Measurements from ENCODE around the gene LRRC61.

The LRRC61 gene

DNA sequence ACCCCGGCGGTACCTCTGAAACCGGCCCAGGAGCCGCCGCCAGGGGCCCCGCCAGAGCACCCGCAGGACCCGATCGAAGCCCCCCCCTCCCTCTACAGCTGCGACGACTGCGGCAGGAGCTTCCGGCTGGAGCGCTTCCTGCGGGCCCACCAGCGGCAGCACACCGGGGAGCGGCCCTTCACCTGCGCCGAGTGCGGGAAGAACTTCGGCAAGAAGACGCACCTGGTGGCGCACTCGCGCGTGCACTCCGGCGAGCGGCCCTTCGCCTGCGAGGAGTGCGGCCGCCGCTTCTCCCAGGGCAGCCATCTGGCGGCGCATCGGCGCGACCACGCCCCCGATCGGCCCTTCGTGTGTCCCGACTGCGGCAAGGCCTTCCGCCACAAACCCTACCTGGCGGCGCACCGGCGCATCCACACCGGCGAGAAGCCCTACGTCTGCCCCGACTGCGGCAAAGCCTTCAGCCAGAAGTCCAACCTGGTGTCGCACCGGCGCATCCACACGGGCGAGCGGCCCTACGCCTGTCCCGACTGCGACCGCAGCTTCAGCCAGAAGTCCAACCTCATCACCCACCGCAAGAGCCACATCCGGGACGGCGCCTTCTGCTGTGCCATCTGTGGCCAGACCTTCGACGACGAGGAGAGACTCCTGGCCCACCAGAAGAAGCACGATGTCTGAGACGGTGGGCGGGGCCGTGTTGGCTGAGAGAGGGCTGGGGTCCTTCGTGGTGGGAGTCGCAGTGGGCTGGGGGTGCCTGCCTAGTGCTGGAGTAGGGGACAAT lies 49.3 kb downstream of the LRRC61 start:
- no peak for DNase-seq

DNA sequence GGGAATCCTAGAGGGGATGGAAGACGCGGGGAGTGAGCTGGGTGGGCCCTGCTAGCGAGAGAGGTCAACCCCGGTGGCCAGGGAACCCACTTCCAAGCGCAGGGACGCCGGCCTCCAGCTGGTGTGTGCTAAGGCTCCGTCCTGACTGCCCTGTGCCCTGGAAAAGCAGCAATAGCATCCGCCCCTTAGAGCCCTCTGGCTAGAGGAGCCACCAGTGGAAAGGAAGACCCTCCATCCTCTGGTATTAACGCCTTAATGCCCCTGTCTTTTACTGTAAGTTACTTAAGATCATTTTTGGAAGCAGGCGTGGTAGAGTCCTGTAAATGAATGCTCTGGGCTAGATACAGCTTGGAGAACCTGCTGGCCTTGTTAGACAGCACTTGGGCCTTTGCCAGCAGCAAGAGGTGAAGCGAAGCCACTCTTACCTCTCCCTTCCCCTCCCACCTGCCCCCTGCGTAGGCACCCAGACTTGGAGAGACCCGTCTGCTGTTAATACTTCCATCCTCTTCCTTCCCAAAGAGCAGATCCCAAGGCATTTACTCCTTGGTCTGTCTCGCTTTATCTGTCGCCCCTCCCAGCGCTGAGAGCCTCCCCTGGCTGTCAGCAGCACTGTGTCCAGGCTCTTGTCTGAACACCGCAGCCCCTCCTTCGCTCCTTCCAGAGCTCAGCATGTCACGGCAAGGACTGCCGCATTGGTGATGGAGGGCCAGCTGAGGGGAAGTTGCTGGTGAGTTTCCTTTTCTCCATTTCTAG lies 50.1 kb downstream of the LRRC61 start:
- DNase-seq: no peak

DNA sequence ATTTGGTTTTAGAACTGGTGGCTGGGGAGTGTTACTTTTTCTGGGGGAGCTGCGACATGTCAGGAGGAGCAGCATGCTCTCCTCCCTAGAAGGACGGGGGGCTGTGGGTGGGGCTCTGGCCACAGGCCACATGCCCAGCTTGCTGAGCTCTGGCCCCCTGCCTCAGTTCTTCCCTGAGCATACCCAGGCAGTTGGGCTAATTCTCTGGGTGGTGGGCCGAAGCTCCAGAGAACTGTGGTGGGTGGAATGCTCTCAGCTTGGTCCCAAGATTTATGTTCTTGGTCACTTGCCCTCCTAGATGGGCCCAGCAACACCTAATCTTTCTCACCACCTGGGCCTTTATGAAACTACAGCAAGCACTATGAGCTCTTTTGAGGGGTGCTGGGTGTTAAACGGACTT lies 50.9 kb downstream of the LRRC61 start:
- DNase-seq: no peak

DNA sequence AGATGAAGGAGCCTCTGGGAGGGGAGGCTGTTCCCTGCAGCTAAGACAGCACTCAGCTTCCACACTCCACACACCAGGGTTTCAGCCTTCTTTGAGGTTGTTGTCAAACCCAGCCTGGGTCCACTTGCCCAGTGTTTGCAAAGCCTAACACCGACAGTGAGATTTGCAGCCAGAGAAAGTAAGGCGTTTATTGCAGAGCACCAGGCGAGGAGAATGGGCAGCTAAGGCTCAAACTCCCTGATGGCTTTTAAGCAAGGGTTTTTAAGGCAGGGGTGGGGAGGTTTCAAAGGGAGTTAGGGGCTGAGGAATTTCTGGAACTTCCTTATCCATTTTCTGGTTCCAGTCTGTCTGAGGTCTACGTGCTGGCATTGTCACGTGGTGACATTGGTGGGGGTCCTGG lies 51.3 kb downstream of the LRRC61 start:
- DNase-seq: no peak

DNA sequence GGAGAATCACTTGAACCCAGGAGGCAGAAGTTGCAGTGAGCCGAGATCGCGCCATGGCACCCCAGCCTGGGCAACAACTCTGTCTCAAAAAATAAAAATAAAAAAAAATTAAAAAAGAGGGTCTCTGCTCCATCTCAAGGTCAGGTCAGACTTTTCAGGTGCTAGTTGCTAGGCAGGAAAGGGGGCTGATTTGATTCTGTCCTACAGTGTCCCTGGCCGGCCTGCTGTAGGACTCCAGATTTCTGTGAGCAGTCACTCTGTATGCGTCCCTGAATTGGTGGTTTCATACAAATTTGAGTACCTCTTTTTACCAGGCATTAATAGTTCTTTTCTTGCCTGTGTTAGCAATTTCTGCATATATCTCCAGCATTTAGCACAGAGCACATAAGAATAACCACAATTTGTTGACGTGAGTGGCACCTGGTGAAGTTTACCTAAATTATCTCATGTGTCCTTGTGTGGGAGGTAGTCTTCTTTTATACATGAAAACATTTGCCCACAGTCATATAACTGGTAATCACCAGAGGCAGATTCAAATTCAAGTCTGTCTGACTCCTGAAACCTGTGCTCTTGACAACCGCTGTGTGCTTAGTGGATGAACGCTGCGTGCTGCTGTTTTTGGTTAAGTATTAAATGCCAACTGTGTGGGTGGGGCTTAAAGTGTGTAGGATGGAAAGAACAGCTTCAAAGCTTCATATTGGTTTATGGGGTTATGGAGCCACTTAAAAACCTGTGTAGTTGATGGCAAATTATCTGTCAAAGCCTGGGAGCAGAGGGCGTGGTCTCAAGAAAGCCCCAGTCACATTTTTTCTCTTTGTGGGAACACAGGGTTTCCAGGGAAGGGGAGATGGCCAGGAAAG lies 52.7 kb downstream of the LRRC61 start:
- no peak for DNase-seq

DNA sequence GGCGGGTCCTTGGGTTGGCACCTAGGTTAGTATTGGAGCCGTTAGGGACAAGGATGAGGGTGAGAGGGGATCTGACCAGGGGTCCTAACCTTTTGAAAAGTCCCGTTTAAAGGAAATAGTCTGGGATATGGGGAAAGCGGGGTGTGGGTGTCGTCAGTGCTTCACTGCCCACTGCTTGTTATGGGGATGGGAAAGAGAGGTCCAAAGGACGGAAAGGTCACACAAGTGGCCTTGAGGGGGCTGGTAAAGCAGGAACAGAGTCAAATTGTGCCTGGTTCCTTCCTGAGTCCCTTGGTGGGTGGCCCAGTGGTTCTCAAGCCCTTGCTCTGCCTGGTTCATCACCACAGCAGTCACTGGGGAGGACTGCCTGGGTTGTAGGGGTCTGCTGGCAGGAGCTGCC lies 53.4 kb downstream of the LRRC61 start:
- DNase-seq: no peak

DNA sequence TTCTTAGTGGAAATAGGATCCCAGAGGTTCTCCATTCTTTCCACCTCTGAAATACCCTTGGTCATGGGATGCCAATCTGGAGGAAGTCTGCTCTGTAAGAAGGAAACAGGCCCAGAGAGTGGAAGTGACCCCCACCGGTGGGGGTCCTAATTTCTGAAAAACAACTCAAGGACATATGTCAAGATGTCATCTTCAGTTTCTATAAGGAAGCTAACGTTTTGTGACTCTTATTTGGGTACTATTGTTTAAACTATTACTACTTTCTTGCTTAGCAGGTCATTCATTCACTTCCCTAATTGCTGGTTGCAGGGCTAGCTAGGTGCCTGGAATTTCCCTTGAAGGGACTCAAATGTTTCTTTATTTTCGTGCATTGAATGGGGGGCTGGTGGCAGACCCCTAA lies 54.0 kb downstream of the LRRC61 start:
- no peak for DNase-seq

DNA sequence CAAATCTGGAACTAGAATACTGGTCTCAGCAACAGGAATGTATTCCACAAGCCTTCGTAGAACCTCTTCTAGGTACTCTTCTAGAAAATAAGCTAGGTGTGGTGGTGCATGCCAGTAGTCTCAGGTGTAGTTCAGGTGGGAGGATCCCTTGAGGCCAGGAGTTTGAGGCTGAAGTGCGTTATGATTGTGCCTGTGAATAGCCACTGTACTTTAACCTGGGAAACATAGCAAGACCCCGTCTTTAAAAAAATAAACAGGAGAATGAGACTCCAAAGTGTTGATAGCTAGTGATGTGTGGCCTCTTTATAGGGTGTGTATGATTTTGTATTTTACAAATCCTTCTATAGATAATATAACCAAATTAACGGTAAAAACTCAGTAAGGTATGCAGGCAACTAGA lies 54.5 kb downstream of the LRRC61 start:
- no peak for DNase-seq

DNA sequence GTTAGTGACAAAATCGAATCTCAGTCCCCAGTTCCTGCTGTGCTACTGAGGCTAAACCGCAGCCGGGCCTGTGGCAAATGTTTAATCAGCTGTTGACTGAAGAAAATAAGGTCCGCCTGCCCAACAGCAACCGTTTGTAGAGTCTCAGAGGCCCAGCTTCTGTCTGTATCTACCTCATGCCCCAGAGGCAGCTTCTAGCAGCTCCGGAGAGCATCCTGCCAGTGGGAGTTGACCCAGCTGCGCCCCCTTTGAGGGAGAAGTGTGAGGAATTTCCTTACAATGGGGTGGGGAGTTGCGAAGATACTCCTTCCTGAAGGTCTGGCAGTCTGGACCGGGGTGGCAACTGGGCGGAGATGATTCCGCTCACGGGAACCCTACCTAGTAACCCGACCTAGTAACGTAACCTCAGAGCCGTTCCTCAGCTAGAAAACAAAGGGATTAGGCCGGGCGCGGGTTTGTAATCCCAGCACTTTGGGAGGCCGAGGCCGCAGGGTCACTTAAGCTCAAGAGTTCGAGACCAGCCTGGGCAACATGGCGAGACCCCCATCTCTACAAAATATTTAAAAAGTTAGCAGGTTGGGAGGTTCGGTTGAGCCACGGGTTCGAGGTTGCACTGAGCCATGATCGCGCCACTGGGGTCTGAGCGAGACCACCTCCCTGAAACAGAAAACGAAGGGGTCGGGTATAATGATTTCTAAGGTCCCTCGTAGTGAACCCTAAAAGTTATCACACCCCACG lies 55.1 kb downstream of the LRRC61 start:
- DNase-seq: peak; percentile 87 to 90

DNA sequence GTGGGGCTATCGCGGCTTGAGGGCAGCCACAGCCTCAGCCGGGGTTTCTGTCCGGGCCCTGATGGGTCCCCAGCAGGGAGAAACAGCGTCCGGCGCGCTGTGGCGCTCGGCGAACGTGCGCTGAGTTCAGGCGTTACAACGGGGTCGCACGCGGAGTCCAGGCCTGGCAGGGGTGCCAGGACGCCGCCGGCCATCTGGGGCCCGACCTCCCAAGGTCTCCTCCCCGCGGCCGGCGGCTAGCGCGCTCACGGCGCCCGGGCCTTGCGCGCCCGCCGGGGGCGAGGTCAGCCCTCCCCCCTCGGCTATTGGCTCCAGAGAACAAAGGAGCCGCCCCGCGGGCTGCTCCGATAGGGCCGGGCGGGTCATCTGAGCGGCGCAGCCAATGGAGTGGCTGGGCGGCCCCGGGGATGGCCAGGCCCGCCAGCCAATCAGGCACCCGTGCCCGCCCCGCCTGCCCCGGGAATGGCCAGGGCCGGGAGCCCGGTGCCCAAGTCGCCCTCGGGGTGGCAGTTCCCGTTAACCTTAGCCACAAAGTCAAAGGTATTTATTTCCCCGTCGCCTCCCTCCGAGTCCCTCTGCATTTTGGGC lies 55.8 kb downstream of the LRRC61 start, which contains the start of gene ZNF775:
ZNF775 (plus strand) TSS at position 478 of the 588 bp plus-strand sequence. CDS start 9,141 bp downstream, outside the sequence.
- peak; percentile 88 to 95 for DNase-seq

DNA sequence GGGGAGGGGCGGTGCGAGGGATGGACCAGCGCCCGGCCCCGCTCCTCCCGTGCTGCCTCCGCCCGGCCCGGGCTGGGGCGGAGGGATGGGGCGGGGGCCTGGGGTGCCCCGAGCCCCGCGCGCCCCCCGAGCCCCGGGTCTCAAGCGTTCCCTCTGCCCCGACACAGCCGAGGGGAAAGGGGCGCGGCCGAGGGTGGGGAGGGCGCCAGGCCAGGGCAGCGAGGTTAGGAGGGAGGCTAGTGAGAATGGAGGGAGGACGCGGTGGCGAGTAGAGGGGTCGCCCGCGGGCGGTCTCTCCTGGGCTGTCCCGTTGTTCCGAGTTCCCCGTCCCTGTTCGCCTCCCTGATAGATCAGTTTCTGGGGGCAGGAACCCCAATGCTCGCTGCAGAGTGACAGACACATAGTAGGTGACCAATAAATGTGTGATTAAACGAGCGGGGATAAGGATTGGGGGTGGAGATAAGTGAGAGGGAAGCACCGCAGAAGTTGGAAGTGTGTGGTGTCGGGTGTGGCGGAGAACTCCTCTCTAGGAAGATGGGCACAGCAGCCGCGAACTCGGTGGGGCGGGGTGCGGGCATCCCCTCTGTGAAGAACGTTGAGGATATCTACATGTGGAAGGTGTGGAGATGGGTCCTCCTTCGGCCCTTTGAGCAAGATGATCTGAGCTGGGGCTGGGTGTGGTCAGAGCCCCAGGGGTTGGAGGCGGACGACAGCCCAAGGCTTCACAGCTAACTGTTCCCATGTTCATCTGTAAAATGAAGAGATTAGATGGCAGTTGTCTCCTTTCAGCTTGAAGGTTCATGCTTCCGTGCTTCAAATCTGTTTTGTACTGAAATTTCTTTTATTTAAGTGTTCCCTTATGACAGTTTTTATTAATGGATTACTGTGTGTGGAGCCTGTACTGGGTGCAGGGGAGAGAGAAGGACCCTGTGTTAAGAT lies 56.6 kb downstream of the LRRC61 start:
- no peak for DNase-seq

DNA sequence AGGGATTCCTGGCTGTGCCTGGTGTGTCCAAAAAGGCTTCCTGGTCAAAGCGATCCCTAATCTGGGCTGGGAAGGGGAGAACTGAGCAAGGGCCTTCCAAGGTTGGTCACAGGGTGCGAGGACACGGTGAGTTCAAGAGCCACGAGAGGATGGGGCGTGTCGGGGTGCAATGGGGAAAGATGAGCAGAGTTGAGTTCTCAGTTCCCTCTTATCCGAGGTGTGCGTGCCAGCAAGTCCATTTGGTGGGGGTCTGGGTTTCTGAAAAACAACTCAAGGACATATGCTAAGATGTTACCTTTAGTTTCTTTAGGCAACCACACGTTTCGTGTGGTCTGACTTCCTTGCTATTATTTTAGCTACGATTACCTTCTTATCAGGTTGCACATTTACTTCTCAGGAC lies 57.3 kb downstream of the LRRC61 start:
- no peak for DNase-seq

DNA sequence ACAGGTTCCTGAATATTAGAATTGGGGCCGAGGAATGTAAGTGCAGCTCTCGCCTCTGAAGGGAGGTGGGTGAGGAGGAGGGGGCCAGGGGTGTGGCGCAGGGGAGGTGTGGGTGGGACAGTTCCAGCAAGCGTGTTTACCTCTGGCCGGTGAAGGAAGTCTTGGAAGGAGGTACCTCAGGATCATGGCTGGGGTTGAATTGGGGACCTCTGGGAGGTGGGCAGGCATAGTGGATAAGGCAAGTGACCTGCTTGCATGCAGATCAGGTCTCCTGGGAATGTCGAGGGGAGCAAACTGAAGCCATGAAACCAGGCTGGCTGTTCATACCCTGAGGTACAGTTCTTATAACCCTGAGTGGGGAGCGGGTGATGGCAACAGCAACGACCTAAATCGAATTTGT lies 57.9 kb downstream of the LRRC61 start:
- no peak for DNase-seq

DNA sequence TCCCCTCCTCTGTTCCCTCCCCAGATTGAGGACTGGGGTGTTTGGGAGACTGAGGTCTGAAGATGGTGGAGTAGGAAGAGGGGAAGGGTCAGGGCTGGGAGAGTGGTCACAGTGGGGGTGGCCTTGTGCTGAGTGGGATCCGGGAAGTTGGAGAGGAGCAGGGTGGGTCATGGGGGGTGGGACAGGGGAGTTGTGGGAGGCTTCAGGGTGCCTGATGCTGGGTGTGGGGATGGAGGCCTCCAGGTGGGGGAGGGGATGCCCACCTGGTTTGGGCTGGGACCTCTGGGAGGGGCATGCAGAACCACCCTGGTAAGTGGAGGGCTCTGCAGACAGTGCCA lies 58.6 kb downstream of the LRRC61 start:
- DNase-seq: no peak

DNA sequence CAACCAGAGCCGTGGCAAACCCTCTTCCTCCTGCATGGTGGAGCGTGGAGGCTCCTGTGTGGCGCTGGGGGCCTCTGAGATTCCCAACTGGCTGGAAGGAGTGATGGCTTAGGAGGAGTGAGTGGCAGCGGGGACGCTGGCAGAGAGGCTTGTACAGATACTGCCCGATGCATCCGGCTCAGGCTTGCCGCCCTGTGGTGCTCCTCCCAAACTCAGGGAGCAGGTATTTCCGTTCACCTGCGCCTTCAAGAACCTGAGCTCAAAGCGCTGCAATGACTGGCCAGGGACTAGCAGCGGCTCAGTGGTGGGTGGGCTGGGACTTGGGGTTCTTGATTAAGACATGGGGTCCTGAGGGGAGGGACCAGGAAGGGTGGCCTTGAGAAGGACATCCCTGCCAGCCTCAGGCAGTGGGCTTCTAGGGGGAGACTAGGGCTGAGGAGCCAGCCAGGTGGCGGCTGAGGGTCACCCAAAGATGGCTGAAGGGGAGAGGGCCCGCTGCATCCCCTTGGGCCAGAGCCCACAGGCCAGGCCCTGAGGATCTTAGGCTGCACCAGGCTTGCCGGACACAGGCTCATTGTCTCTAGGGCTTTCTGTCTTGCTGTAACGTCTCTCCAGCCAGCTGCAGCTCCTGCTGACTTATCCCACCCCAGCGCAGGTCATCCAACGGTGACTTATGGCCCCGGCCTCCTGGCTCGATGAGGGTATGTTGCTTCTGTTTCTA lies 59.1 kb downstream of the LRRC61 start:
- peak in 1 of 2 experiments; percentile 39 for DNase-seq

DNA sequence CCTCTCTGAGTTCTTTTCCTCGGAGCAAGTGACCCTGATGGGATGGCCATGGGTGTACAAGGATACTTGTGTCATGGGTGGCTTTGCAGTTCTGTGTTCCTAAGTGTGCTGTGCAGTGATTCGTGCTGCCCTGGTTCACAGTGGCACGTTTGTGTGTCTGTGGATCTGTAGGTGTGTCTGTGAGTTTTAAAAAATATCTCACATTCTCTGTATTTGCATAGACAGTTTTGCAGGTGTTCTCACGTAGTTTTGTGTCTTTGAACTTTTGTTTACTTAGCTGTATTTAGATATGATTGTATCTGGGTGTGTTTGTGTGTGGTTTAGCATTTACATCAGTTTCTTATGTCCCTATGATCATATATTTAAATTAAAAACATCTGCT lies 59.7 kb downstream of the LRRC61 start:
- DNase-seq: no peak

DNA sequence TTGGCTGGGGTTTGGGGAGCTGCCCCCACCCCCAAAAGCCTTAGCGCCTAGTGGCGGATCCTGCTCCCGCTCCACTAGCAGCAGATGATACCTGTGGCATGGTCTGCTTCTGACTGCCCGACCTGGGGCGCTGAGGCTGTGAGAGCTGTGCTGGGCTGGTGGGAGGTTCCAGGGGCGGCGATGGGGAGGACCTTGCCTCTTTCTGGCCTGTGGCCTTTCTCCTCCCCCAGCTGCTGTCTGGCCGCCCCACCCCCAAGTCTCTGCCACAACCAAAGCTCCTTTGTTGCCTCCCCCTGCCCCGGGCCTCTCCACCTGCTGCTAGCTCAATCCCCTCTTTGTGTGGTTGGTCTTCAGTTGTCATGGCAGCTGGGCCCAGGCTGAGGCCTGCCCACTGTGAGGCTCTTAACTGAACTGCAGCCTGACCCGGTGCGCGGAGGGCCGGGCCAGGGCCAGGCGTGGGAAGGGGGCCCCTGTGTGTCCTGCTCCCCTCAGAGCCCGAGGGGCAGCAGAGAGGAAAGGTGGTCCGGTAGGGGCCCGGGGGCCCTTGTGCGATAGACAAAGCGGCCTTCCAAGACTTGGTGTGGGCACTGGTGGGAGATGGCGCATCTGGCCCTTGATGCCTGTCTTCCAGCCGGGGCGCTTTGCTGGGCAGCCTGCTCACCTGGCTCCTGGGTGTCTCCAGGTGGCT lies 60.7 kb downstream of the LRRC61 start:
- DNase-seq: peak; percentile 97 to 98

DNA sequence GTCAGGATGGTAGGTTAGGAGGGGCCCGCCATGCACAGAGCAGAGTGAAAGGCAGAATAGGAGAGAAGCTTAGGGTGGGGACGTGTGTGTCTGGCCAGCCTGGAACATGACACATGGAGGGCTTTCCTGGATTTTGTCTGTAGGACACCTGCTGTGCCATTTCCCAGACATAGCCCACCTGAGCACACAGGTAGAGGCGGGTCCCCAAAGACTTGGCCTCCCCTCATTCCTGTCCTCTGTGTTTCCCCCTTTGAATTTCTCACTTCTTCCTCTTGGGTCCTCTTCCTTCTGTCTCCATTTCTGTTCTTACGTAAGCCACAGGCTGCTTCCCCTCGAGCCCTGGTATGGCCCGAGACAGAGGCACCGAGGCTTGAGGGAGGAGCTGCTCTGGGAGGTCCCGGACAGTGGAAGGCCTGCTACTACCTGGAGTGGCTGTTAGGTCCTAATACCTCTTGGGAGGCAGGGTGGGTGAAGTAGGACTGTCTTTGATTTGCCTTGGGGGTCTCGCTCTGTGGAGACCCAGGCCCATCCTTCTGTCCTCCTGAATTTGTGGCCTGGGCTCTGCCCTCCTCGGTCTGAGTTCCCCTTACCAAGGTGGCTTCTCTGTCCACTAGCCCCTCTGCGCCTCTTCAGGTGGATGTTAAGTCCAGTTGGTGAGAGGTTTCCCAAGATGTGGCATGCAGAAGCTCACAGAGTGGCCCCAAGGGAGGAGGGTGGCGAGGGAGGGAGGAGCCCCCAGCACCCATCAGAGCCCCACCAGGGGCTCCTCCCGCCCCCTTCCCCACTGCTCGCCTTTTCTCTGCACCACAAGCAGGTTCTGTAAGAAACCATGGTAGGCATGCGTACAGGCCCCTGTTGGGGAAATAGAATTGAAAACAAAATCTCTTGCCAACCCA lies 61.5 kb downstream of the LRRC61 start:
- no peak for DNase-seq

DNA sequence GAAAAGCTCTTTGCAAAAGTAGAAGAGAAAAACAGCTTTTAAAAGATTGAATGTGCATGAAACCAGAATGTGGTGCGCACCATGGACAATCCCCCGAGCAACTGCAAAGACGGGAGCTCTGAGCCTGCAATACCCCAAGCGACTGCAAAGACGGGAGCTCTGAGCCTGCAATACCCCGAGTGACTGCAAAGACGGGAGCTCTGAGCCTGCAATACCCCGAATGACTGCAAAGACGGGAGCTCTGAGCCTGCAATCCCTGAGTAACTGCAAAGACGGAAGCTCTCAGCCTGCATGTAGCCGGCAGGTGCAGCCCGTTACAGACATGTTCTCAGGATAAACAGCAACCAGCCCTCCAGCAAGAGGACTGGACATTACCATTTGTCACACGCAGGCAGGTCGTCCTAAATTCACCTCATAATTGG lies 62.2 kb downstream of the LRRC61 start:
- DNase-seq: peak; percentile 71 to 78
